ENCODE measurements around the gene KATNAL1.

The KATNAL1 gene

GRCh38 chr13:30164146-30164545, 143.2 kb downstream of the KATNAL1 start:
- DNase-seq (ENCODE audit: low read depth in 2 of 2): no peak

GRCh38 chr13:30163441-30163840, 143.9 kb downstream of the KATNAL1 start:
- no peak for DNase-seq (ENCODE audit: low read depth in 2 of 2)

DNA sequence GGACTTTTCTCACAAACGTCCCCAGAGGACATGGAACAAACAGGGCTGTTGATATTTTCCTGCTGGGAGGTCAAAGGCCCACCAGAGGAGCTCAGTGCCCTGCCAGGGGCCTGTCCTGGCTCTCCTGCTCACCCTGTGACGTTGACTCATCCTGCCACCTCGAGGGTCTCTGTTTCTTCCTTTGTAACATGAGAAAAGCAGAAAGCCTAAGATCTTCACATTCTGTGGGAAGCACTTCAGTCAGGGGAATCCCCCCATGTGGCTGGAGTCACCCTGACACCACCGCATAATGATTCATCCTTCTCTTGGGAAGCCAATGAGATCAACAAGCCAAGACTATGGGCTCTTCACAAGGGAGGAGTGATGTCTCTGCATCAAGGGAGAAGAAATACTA, 147.9 kb downstream of the KATNAL1 start:
- no peak for DNase-seq (ENCODE audit: low read depth in 2 of 2)

DNA sequence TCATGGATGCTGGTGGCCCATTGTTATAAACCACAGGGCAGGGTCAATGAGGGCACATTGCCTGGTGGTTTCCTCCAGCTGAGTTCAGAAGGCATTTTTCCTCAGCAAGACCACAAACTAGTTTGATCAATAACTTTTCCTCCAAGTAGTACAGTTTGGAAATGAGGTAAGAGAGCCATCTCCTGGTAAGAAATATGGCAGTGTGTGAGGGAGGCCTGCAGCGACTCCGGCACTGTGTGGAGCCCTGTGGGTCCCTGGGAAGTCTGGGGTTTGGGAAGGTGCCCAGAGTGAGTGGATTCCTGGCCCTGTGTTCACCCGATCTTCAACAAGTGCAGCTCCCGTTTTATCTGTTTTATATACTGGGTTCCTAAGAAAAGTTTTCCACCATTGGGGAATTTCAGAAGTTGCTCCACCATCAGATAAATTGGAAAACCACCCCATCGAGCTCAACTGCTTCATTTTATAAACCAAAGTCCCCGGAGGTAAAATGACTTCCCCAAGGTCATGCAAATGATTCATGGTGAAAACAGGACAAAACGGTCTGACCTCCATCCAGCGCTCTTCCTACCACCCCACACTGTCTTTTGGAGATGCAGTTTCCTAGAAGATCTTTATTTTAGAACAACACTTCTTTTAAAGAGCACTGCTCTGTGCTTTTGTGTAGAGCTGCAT, 148.4 kb downstream of the KATNAL1 start:
- no peak for DNase-seq (ENCODE audit: low read depth in 2 of 2)

DNA sequence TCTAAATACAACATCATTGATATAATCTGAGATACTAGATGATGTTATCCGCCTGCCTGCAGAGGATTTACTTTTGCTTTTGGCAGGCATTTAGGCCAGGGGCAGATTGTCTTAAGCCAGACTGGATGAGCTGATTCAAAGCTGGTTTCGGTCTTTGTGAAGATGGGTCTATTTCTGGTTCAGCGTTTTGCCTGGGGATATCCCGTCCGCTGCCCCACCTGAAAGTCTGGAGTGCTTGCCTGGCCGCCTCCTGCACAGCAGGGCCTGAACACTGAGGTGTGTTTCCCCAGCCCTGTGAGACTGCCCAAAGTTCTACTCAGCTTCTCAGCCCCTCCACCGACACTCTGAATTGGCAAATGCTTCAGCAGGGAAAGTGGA, 149.7 kb downstream of the KATNAL1 start:
- DNase-seq (ENCODE audit: low read depth in 2 of 2): no peak

GRCh38 chr13:30156826-30157615, 150.3 kb downstream of the KATNAL1 start:
- no peak for DNase-seq (ENCODE audit: low read depth in 2 of 2)

DNA sequence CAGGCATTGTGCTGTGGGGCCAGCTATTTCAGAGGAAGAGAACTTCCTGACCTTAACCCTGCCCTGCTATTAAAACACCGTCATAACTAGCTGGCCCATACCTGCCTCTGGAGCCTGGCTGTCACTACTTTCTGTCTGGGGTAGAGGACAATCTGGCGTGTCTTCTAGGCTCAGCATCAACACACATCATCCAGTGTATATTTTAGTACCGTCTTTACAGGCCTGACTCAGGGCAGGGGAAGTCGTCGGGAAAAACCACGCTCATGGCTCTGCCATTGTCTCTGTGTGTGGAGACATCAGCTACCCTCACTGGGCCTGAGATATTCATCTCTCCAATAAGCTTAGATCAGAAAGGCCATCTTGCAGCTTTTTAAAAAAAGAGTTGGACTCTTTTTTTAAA, 151.1 kb downstream of the KATNAL1 start:
- no peak for DNase-seq (ENCODE audit: low read depth in 2 of 2)

GRCh38 chr13:30154931-30155330, 152.4 kb downstream of the KATNAL1 start:
- DNase-seq (ENCODE audit: low read depth in 2 of 2): no peak

DNA sequence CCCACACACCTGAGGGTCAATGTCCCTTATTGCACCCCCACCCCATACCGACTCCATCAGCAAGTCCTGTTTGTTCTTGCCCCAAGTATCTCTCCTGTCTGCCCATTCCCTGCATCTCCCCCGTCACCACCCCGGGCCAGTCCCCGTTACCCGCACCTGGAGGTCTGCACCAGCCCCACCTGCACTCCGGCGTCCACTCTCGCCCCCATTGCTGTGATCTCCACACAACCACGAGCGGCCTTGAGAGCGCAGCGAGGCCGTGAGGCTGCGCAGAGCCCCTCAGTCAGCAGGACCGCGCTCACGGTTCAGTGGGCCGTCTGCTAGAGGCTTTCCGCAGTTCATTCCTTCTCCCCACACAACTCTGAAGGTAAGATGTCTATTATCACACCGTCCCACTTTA, 152.8 kb downstream of the KATNAL1 start:
- no peak for DNase-seq (ENCODE audit: low read depth in 2 of 2)

DNA sequence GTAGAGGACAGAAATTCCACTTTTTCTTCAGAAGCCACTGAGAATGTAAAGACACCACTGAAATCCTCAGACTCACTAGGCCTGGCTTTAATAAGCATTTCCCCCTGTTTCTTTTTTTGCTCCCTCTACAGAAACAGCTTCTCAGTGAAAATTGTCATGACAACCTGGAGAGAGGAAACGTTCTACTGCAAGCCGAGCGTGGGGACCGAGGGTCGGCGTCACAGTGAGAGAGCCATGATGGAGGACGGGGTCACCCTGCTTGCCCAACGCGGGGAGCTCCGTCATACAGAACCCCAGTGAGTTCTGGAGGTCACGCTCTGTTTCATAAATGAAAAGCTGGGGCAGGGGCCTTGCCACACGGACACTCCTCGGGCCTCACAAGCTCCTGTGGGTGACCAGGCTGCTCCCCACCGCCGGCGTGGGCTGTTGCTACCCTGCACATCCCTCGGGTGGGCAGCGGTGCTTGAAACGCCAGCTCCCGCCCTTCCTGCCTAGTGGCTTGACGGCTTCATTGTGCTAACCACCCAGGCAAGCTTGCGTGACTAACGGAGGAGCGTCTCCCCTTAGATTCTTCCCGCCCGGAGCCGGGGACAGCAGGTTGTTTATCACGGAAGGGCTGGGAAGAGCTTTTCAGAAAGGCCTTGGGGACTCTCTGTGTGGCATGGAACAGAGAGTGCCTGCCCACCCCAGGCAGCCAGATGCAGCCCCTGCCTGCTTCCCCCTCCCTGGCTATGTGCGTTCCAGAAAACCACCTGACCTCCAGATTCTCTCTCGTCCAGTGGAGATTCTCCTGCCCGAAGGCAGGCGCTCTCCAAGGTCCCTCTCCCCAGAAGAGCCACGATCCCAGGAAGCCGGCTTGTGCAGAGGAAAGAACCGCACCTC, 153.6 kb downstream of the KATNAL1 start:
- DNase-seq (ENCODE audit: low read depth in 2 of 2): no peak

All from stimulated activated CD4-positive, alpha-beta T cell treated with anti-CD3 and anti-CD28 coated beads, Interleukin-1b, Interleukin-23, amount 100 ng/mL, for 1 hour (primary cell).